Measurements from ENCODE around the gene SLC39A11.
"Not testable (repeated sequence)": the region's sequence is repeated elsewhere in the genome, so short reads cannot be mapped to it uniquely, and the experiment has no call there.

The SLC39A11 gene

GRCh38 chr17:72840019-72840418 lies 252.5 kb downstream of the SLC39A11 start:
- Histone ChIP-seq H3K4me3 (ENCODE audit: low read depth in 1 of 5, low read length in 5 of 5) (no peak overlapping the region), H3K9ac (ENCODE audit: low read length in 5 of 5) (no peak overlapping the region), H3K36me3 (ENCODE audit: control insufficient read depth in 5 of 5, insufficient read depth in 5 of 5, low read length in 5 of 5) (peaks cover 0 to 31% (median 8%) of the 10 kb centered on the region in 5 donors), H3K27ac (ENCODE audit: low read depth, low read length) (no peak overlapping the region), H3K27me3 (ENCODE audit: control insufficient read depth in 5 of 5, insufficient read depth in 4 of 5, low read length in 5 of 5) (no peaks in the 10 kb centered on the region), H3K9me3 (ENCODE audit: control insufficient read depth in 5 of 5, low read length in 5 of 5) (peaks cover 0 to 9% (median 7%) of the 10 kb centered on the region in 5 donors), H3K4me1 (ENCODE audit: control insufficient read depth in 5 of 5, insufficient read depth in 5 of 5, low read length in 5 of 5) (no peaks in the 10 kb centered on the region)

- no peak overlapping the region for H3K9ac ChIP-seq (ENCODE audit: low read length in 5 of 5)
- no peaks in the 10 kb centered on the region for H3K4me1 ChIP-seq (ENCODE audit: control insufficient read depth in 5 of 5, insufficient read depth in 5 of 5, low read length in 5 of 5)
- H3K27me3 ChIP-seq (ENCODE audit: control insufficient read depth in 5 of 5, insufficient read depth in 4 of 5, low read length in 5 of 5): no peaks in the 10 kb centered on the region
- H3K27ac ChIP-seq (ENCODE audit: low read depth, low read length): no peak overlapping the region
- H3K9me3 ChIP-seq (ENCODE audit: control insufficient read depth in 5 of 5, low read length in 5 of 5): peaks cover 0 to 9% (median 7%) of the 10 kb centered on the region in 5 donors
- H3K4me3 ChIP-seq (ENCODE audit: low read depth in 1 of 5, low read length in 5 of 5): no peak overlapping the region
- peaks cover 0 to 28% (median 8%) of the 10 kb centered on the region in 5 donors for H3K36me3 ChIP-seq (ENCODE audit: control insufficient read depth in 5 of 5, insufficient read depth in 5 of 5, low read length in 5 of 5)
Measured at GRCh38 chr17:72839131-72839725, 253.3 kb downstream of the SLC39A11 start.

- Histone ChIP-seq H3K27me3 (ENCODE audit: control insufficient read depth in 5 of 5, insufficient read depth in 4 of 5, low read length in 5 of 5) (no peaks in the 10 kb centered on the region), H3K9me3 (ENCODE audit: control insufficient read depth in 5 of 5, low read length in 5 of 5) (peaks cover 0 to 9% (median 7%) of the 10 kb centered on the region in 5 donors), H3K4me3 (ENCODE audit: low read depth in 1 of 5, low read length in 5 of 5) (no peak overlapping the region), H3K27ac (ENCODE audit: low read depth, low read length) (no peak overlapping the region), H3K36me3 (ENCODE audit: control insufficient read depth in 5 of 5, insufficient read depth in 5 of 5, low read length in 5 of 5) (peaks cover 0 to 28% (median 8%) of the 10 kb centered on the region in 5 donors), H3K9ac (ENCODE audit: low read length in 5 of 5) (no peak overlapping the region), H3K4me1 (ENCODE audit: control insufficient read depth in 5 of 5, insufficient read depth in 5 of 5, low read length in 5 of 5) (no peaks in the 10 kb centered on the region)
Measured at GRCh38 chr17:72838581-72838980, 253.9 kb downstream of the SLC39A11 start.

- Histone ChIP-seq H3K36me3 (ENCODE audit: control insufficient read depth in 5 of 5, insufficient read depth in 5 of 5, low read length in 5 of 5) (peaks cover 0 to 24% (median 8%) of the 10 kb centered on the region in 5 donors), H3K27me3 (ENCODE audit: control insufficient read depth in 5 of 5, insufficient read depth in 4 of 5, low read length in 5 of 5) (no peaks in the 10 kb centered on the region), H3K9ac (ENCODE audit: low read length in 5 of 5) (no peak overlapping the region), H3K4me1 (ENCODE audit: control insufficient read depth in 5 of 5, insufficient read depth in 5 of 5, low read length in 5 of 5) (no peaks in the 10 kb centered on the region), H3K4me3 (ENCODE audit: low read depth in 1 of 5, low read length in 5 of 5) (no peak overlapping the region), H3K9me3 (ENCODE audit: control insufficient read depth in 5 of 5, low read length in 5 of 5) (peaks cover 0 to 9% (median 7%) of the 10 kb centered on the region in 5 donors), H3K27ac (ENCODE audit: low read depth, low read length) (no peak overlapping the region)
Measured at GRCh38 chr17:72838068-72838467, 254.4 kb downstream of the SLC39A11 start.

GRCh38 chr17:72837335-72837734 lies 255.2 kb downstream of the SLC39A11 start:
- no peak overlapping the region for H3K9ac ChIP-seq (ENCODE audit: low read length in 5 of 5)
- no peak overlapping the region for H3K27ac ChIP-seq (ENCODE audit: low read depth, low read length)
- no peak overlapping the region for H3K4me3 ChIP-seq (ENCODE audit: low read depth in 1 of 5, low read length in 5 of 5)
- H3K4me1 ChIP-seq (ENCODE audit: control insufficient read depth in 5 of 5, insufficient read depth in 5 of 5, low read length in 5 of 5): no peaks in the 10 kb centered on the region
- H3K27me3 ChIP-seq (ENCODE audit: control insufficient read depth in 5 of 5, insufficient read depth in 4 of 5, low read length in 5 of 5): no peaks in the 10 kb centered on the region
- peaks cover 0 to 9% (median 7%) of the 10 kb centered on the region in 5 donors for H3K9me3 ChIP-seq (ENCODE audit: control insufficient read depth in 5 of 5, low read length in 5 of 5)
- peaks cover 0 to 24% (median 8%) of the 10 kb centered on the region in 5 donors for H3K36me3 ChIP-seq (ENCODE audit: control insufficient read depth in 5 of 5, insufficient read depth in 5 of 5, low read length in 5 of 5)

GRCh38 chr17:72833128-72833765 lies 259.2 kb downstream of the SLC39A11 start:
- Histone ChIP-seq H3K4me1 (ENCODE audit: control insufficient read depth in 5 of 5, insufficient read depth in 5 of 5, low read length in 5 of 5) (no peaks in the 10 kb centered on the region), H3K36me3 (ENCODE audit: control insufficient read depth in 5 of 5, insufficient read depth in 5 of 5, low read length in 5 of 5) (peaks cover 0 to 24% (median 8%) of the 10 kb centered on the region in 5 donors), H3K9ac (ENCODE audit: low read length in 5 of 5) (no peak overlapping the region), H3K4me3 (ENCODE audit: low read depth in 1 of 5, low read length in 5 of 5) (no peak overlapping the region), H3K27ac (ENCODE audit: low read depth, low read length) (no peak overlapping the region), H3K9me3 (ENCODE audit: control insufficient read depth in 5 of 5, low read length in 5 of 5) (no peaks in the 10 kb centered on the region), H3K27me3 (ENCODE audit: control insufficient read depth in 5 of 5, insufficient read depth in 4 of 5, low read length in 5 of 5) (no peaks in the 10 kb centered on the region)

GRCh38 chr17:72832306-72832705 lies 260.2 kb downstream of the SLC39A11 start:
- Histone ChIP-seq H3K4me1 (ENCODE audit: control insufficient read depth in 5 of 5, insufficient read depth in 5 of 5, low read length in 5 of 5) (no peaks in the 10 kb centered on the region), H3K9me3 (ENCODE audit: control insufficient read depth in 5 of 5, low read length in 5 of 5) (no peaks in the 10 kb centered on the region), H3K36me3 (ENCODE audit: control insufficient read depth in 5 of 5, insufficient read depth in 5 of 5, low read length in 5 of 5) (peaks cover 0 to 23% (median 8%) of the 10 kb centered on the region in 5 donors), H3K4me3 (ENCODE audit: low read depth in 1 of 5, low read length in 5 of 5) (no peak overlapping the region), H3K27ac (ENCODE audit: low read depth, low read length) (no peak overlapping the region), H3K9ac (ENCODE audit: low read length in 5 of 5) (no peak overlapping the region), H3K27me3 (ENCODE audit: control insufficient read depth in 5 of 5, insufficient read depth in 4 of 5, low read length in 5 of 5) (no peaks in the 10 kb centered on the region)

- Histone ChIP-seq H3K4me3 (ENCODE audit: low read depth in 1 of 5, low read length in 5 of 5) (no peak overlapping the region), H3K27ac (ENCODE audit: low read depth, low read length) (no peak overlapping the region), H3K27me3 (ENCODE audit: control insufficient read depth in 5 of 5, insufficient read depth in 4 of 5, low read length in 5 of 5) (no peaks in the 10 kb centered on the region), H3K9me3 (ENCODE audit: control insufficient read depth in 5 of 5, low read length in 5 of 5) (peaks cover 0 to 12% (median 8%) of the 10 kb centered on the region in 5 donors), H3K9ac (ENCODE audit: low read length in 5 of 5) (no peak overlapping the region), H3K4me1 (ENCODE audit: control insufficient read depth in 5 of 5, insufficient read depth in 5 of 5, low read length in 5 of 5) (no peaks in the 10 kb centered on the region), H3K36me3 (ENCODE audit: control insufficient read depth in 5 of 5, insufficient read depth in 5 of 5, low read length in 5 of 5) (peaks cover 0 to 15% (median 5%) of the 10 kb centered on the region in 5 donors)
Measured at GRCh38 chr17:72829883-72830282, 262.6 kb downstream of the SLC39A11 start.

- no peak overlapping the region for H3K27ac ChIP-seq (ENCODE audit: low read depth, low read length)
- H3K27me3 ChIP-seq (ENCODE audit: control insufficient read depth in 5 of 5, insufficient read depth in 4 of 5, low read length in 5 of 5): no peaks in the 10 kb centered on the region
- peaks cover 0 to 15% (median 13%) of the 10 kb centered on the region in 5 donors for H3K9me3 ChIP-seq (ENCODE audit: control insufficient read depth in 5 of 5, low read length in 5 of 5)
- H3K9ac ChIP-seq (ENCODE audit: low read length in 5 of 5): no peak overlapping the region
- H3K4me1 ChIP-seq (ENCODE audit: control insufficient read depth in 5 of 5, insufficient read depth in 5 of 5, low read length in 5 of 5): no peaks in the 10 kb centered on the region
- peaks cover 2 to 17% (median 7%) of the 10 kb centered on the region in 5 donors for H3K36me3 ChIP-seq (ENCODE audit: control insufficient read depth in 5 of 5, insufficient read depth in 5 of 5, low read length in 5 of 5)
- H3K4me3 ChIP-seq (ENCODE audit: low read depth in 1 of 5, low read length in 5 of 5): no peak overlapping the region
Measured at GRCh38 chr17:72826602-72827001, 265.9 kb downstream of the SLC39A11 start.

GRCh38 chr17:72826059-72826458 lies 266.4 kb downstream of the SLC39A11 start:
- peaks cover 4 to 18% (median 7%) of the 10 kb centered on the region in 5 donors for H3K36me3 ChIP-seq (ENCODE audit: control insufficient read depth in 5 of 5, insufficient read depth in 5 of 5, low read length in 5 of 5)
- H3K27me3 ChIP-seq (ENCODE audit: control insufficient read depth in 5 of 5, insufficient read depth in 4 of 5, low read length in 5 of 5): not testable (repeated sequence)

More at GRCh38 chr17:72826059-72826458, 266.4 kb downstream of the SLC39A11 start:
- not testable (repeated sequence) for H3K27ac ChIP-seq (ENCODE audit: low read depth, low read length); H3K4me1 ChIP-seq (ENCODE audit: control insufficient read depth in 5 of 5, insufficient read depth in 5 of 5, low read length in 5 of 5); H3K4me3 ChIP-seq (ENCODE audit: low read depth in 1 of 5, low read length in 5 of 5); H3K9ac ChIP-seq (ENCODE audit: low read length in 5 of 5)
- peaks cover 0 to 15% (median 13%) of the 10 kb centered on the region in 5 donors for H3K9me3 ChIP-seq (ENCODE audit: control insufficient read depth in 5 of 5, low read length in 5 of 5)

Measured in subcutaneous abdominal adipose tissue (tissue), 5 donors.